Omental fat pad (tissue), 4 donors: Measurements from ENCODE around the gene PCYOX1L. TPM values are rescaled to one million over a fixed set of nuclear protein-coding genes. Genes with fewer than 3 reads are reported as not detected.

ENCODE experiments used
- ATAC-seq: fragments of 150-250 bp; one replicate; pipeline ENCODE4 v1.9.1; 2016; ENCODE audit warnings: mild to moderate bottlenecking, moderate library complexity; ENCODE audit not compliant: low FRiP score
- DNase-seq: peaks from one replicate; pipeline ENCODE4 v3.0.0-alpha.2; 2019; ENCODE audit warnings: low spot score
- CTCF ChIP-seq, 3 donors: fragments of 450-650 bp; IDR thresholded peaks; one replicate each; pipeline ENCODE4 v1.5.1; 2016 to 2017; ENCODE audit warnings: antibody characterized with exemption in 3 of 3, mild to moderate bottlenecking in 3 of 3, moderate library complexity in 2 of 3
- total RNA-seq, 4 donors: library from RNA; depleted of rRNA; stranded (reverse); fragments of >200 nt; gene quantifications; one replicate each; pipeline ENCODE4 v1.1.0, GENCODE V29; 2016

Gene PCYOX1L
- total RNA-seq, 4 donors from 2014 or later, result 2.3 to 3.9 (median 2.5) TPM

GRCh38 chr5:149371296-149371962 lies 13.6 kb downstream of the PCYOX1L start:
- peak; percentile 69 for ATAC-seq
- DNase-seq, result no peak
- peak in 1 of 3 donors; percentile 15 for TF ChIP-seq CTCF (IDR thresholded peaks at IDR 0.05)

GRCh38 chr5:149372076-149372795 lies 14.4 kb downstream of the PCYOX1L start:
- TF ChIP-seq CTCF (IDR thresholded peaks at IDR 0.05), result no peak
- ATAC-seq (no peak), DNase-seq (no peak)

GRCh38 chr5:149372932-149373331 lies 15.1 kb downstream of the PCYOX1L start:
- DNase-seq, result no peak
- no peak for TF ChIP-seq CTCF (IDR thresholded peaks at IDR 0.05)
- no peak for ATAC-seq

DNA sequence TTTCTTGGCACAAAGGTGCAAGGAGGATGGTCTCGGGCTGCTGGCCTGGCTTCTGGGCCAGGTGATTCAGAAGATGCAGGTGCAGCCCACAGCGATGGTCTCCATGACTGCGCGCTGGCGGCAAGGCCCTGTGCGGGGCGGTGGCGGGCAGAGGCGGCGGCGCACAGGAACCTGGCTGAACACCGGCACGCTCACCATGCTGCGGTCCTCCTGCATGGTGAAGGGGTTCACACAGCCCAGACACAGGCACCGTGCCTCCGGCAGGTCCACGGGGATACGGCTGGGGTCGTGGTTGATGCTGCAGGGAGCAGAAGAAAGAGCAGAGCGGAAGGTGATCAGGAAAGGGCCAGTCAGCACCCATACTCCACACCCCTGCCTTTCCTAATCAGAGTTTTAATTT lies 16.5 kb downstream of the PCYOX1L start:
- ATAC-seq, result no peak
- no peak for DNase-seq
- no peak for TF ChIP-seq CTCF (IDR thresholded peaks at IDR 0.05)

DNA sequence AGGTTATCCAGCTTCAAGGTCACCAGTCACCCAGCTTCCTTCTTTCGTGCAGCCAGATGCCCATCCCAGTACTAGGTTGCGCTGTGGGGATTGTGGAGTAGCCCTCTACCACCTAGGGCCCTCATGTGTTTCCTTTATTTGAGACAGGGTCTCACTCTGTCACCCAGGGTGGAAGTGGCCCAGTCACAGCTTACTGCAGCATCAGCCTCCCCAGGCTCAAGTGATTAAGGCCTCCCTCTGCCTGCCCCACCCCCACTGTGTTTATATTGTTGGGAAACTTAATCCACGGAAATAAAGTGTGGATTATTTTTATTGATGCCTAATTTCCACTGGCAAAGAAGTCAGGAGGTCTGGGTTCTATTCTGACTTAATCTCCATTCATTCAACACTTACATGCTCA lies 17.0 kb downstream of the PCYOX1L start:
- no peak for TF ChIP-seq CTCF (IDR thresholded peaks at IDR 0.05)
- DNase-seq (no peak), ATAC-seq (no peak)

GRCh38 chr5:149375434-149375833 lies 17.6 kb downstream of the PCYOX1L start:
- DNase-seq (no peak), ATAC-seq (no peak)
- TF ChIP-seq CTCF (IDR thresholded peaks at IDR 0.05), result no peak

- no peak for ATAC-seq
- no peak for DNase-seq
- no peak for TF ChIP-seq CTCF (IDR thresholded peaks at IDR 0.05)
Measured at GRCh38 chr5:149376104-149376503, 18.3 kb downstream of the PCYOX1L start.
